ENCODE data around the gene TBPL2.
A peak's percentile ranks its signal among the peaks of the same experiment; 100 is the strongest.

TBPL2 gene

GRCh38 chr14:55430024-55430690 is 10.3 kb downstream of the TBPL2 start (continued):
- TF ChIP-seq ZSCAN18 (tag by site-specific recombination; IDR thresholded peaks at IDR 0.05): no peak
- no peak for TF ChIP-seq ZNF596 (tag by site-specific recombination; IDR thresholded peaks at IDR 0.05)
- TF ChIP-seq ZNF148 (tag by site-specific recombination; IDR thresholded peaks at IDR 0.05; ENCODE audit: borderline replicate concordance): no peak
- peak; percentile 52 for TF ChIP-seq ZNF654 (tag by site-specific recombination; IDR thresholded peaks at IDR 0.05; ENCODE audit: low read depth)
- no peak for TF ChIP-seq ZNF37A (tag by site-specific recombination; IDR thresholded peaks at IDR 0.05)
- TF ChIP-seq PRDM2 (tag by site-specific recombination; IDR thresholded peaks at IDR 0.05; ENCODE audit: borderline replicate concordance): no peak
- TF ChIP-seq ZNF362 (tag by site-specific recombination; IDR thresholded peaks at IDR 0.05): peak; percentile 63; the same call in 1 of the 2 replicates
- no peak for TF ChIP-seq ZNF175 (tag by site-specific recombination; IDR thresholded peaks at IDR 0.05)

GRCh38 chr14:55427439-55427838 is 13.0 kb downstream of the TBPL2 start:
- TF ChIP-seq PRDM2 (tag by site-specific recombination; IDR thresholded peaks at IDR 0.05; ENCODE audit: borderline replicate concordance): no peak
- no peak for TF ChIP-seq ZBTB7A (tag by site-specific recombination; IDR thresholded peaks at IDR 0.05; ENCODE audit: low read depth)
- no peak for TF ChIP-seq ZXDB (tag by site-specific recombination; IDR thresholded peaks at IDR 0.05)
- no peak for TF ChIP-seq ZNF514 (tag by site-specific recombination; IDR thresholded peaks at IDR 0.05)
- 0 out of 2 replicates have a peak, but pooled peaks have one; percentile 32 for TF ChIP-seq ZBTB48 (tag by site-specific recombination; IDR thresholded peaks at IDR 0.05)
- peaks cover 9% of the 10 kb centered on the region; the same call in 1 of the 2 replicates for H3K4me1 ChIP-seq (ENCODE audit: control insufficient read depth, insufficient read depth, low read length)
- H3K9me3 ChIP-seq (ENCODE audit: control insufficient read depth, insufficient read depth, low read depth, low read length): no peaks in the 10 kb centered on the region
- no peak overlapping the region for H3K27ac ChIP-seq (ENCODE audit: extremely low read depth, low read depth, low read length)
- ChIA-PET CTCF (interaction anchor here (0.6 to 6.7 kb wide), 8 partner anchors 10 to 350 kb away, joined by 3 to 50 read pairs (median 5); no protein-coding TSS in a partner anchor), POLR2A (interaction anchor here (0.6 to 0.7 kb wide), 3 partner anchors 75 to 485 kb away, joined by 3 to 7 read pairs (median 4); no protein-coding TSS in a partner anchor)
- no peaks in the 10 kb centered on the region for H3K36me3 ChIP-seq (ENCODE audit: control insufficient read depth in 2 of 2, insufficient read depth in 1 of 2, low read length in 2 of 2)
- no peak overlapping the region for H3K4me3 ChIP-seq (ENCODE audit: low read depth, low read length)
